ENCODE results near the gene ADAMTSL1.

The ADAMTSL1 gene

GRCh38 chr9:18756712-18757125 lies 282.8 kb downstream of the ADAMTSL1 start:
- no peak for DNase-seq (ENCODE audit: low read depth)
- no peak for TF ChIP-seq CTCF (IDR thresholded peaks at IDR 0.05; ENCODE audit: control insufficient read depth, extremely low read depth, insufficient read depth)
- no peak overlapping the region for H3K4me3 ChIP-seq (ENCODE audit: low read depth, low read length)

- no peak overlapping the region for H3K4me3 ChIP-seq (ENCODE audit: low read depth, low read length)
- DNase-seq (ENCODE audit: low read depth): no peak
- TF ChIP-seq CTCF (IDR thresholded peaks at IDR 0.05; ENCODE audit: control insufficient read depth, extremely low read depth, insufficient read depth): no peak
Measured at GRCh38 chr9:18759827-18760226, 285.9 kb downstream of the ADAMTSL1 start.

GRCh38 chr9:18761742-18762300 lies 287.9 kb downstream of the ADAMTSL1 start:
- DNase-seq (ENCODE audit: low read depth): no peak
- TF ChIP-seq CTCF (IDR thresholded peaks at IDR 0.05; ENCODE audit: control insufficient read depth, extremely low read depth, insufficient read depth): no peak
- H3K4me3 ChIP-seq (ENCODE audit: low read depth, low read length): no peak overlapping the region

GRCh38 chr9:18766989-18767550 lies 293.1 kb downstream of the ADAMTSL1 start:
- no peak for DNase-seq (ENCODE audit: low read depth)
- no peak overlapping the region for H3K4me3 ChIP-seq (ENCODE audit: low read depth, low read length)
- TF ChIP-seq CTCF (IDR thresholded peaks at IDR 0.05; ENCODE audit: control insufficient read depth, extremely low read depth, insufficient read depth): no peak

- TF ChIP-seq CTCF (IDR thresholded peaks at IDR 0.05; ENCODE audit: control insufficient read depth, extremely low read depth, insufficient read depth): no peak
- H3K4me3 ChIP-seq (ENCODE audit: low read depth, low read length): no peak overlapping the region
- no peak for DNase-seq (ENCODE audit: low read depth)
Measured at GRCh38 chr9:18768951-18769622, 295.1 kb downstream of the ADAMTSL1 start.

- no peak for DNase-seq (ENCODE audit: low read depth)
- no peak overlapping the region for H3K4me3 ChIP-seq (ENCODE audit: low read depth, low read length)
- TF ChIP-seq CTCF (IDR thresholded peaks at IDR 0.05; ENCODE audit: control insufficient read depth, extremely low read depth, insufficient read depth): no peak
Measured at GRCh38 chr9:18770131-18770908, 296.4 kb downstream of the ADAMTSL1 start.
